Suprapubic skin (tissue), 4 donors: ENCODE results near the gene PPT1. TPM values are rescaled to one million over a fixed set of nuclear protein-coding genes. Genes with fewer than 3 reads are reported as not detected.

Source experiments
- DNase-seq, 2 donors: peaks; one replicate each; pipeline ENCODE4 v3.0.0-alpha.2; 2019; ENCODE audit warnings: low spot score in 2 of 2
- H3K27ac ChIP-seq: fragments of 200-600 bp; sonication (generic); one replicate; pipeline ENCODE4 v1.5.1; 2019
- H3K27me3 ChIP-seq: fragments of 200-600 bp; sonication (generic); one replicate; pipeline ENCODE4 v1.5.1; 2019
- H3K36me3 ChIP-seq: fragments of 200-600 bp; sonication (generic); one replicate; pipeline ENCODE4 v1.5.1; 2019
- H3K4me1 ChIP-seq: fragments of 200-600 bp; sonication (generic); one replicate; pipeline ENCODE4 v1.5.1; 2019
- H3K4me3 ChIP-seq: fragments of 200-600 bp; sonication (generic); one replicate; pipeline ENCODE4 v1.5.1; 2019; ENCODE audit warnings: mild to moderate bottlenecking
- H3K9me3 ChIP-seq: fragments of 200-600 bp; sonication (generic); one replicate; pipeline ENCODE4 v1.5.1; 2019
- EP300 ChIP-seq: sonication (generic); formaldehyde crosslinking; IDR thresholded peaks from one replicate; pipeline ENCODE4 v1.6.1; 2017; ENCODE audit warnings: antibody characterized with exemption
- POLR2A ChIP-seq, 2 donors: fragments of 450-650 bp; IDR thresholded peaks; one replicate each; pipeline ENCODE4 v1.6.1; 2017; ENCODE audit warnings: antibody characterized with exemption in 2 of 2, mild to moderate bottlenecking in 2 of 2, moderate library complexity in 2 of 2
- POLR2AphosphoS5 ChIP-seq, 3 donors: sonication (generic); formaldehyde crosslinking; IDR thresholded peaks; one replicate each; pipeline ENCODE4 v1.6.1; 2017; ENCODE audit warnings: antibody characterized with exemption in 3 of 3
- WGBS: methylation state at CpG from one replicate; pipeline ENCODE4 v1.1.5; 2018; 5-methylcytosine and 5-hydroxymethylcytosine counted together
- total RNA-seq, 4 donors: library from RNA; depleted of rRNA; stranded (reverse); fragments of >200 nt; gene quantifications; one replicate each; pipeline ENCODE4 v1.1.0, GENCODE V29; 2016
- TF ChIP-seq, protein P1 (sequence below), 2 donors: fragments of 200-600 bp in 1 of 2; fragments of 450-650 bp in 1 of 2; sonication (generic) in 1 of 2; IDR thresholded peaks; one replicate each; pipeline ENCODE4 v1.5.1; 2016 to 2019; ENCODE audit warnings: antibody characterized with exemption in 2 of 2, mild to moderate bottlenecking in 1 of 2, moderate library complexity in 1 of 2

Gene PPT1
- total RNA-seq, 4 donors from 2014 or later = 33.5 to 57.7 (median 42.6) TPM

DNA sequence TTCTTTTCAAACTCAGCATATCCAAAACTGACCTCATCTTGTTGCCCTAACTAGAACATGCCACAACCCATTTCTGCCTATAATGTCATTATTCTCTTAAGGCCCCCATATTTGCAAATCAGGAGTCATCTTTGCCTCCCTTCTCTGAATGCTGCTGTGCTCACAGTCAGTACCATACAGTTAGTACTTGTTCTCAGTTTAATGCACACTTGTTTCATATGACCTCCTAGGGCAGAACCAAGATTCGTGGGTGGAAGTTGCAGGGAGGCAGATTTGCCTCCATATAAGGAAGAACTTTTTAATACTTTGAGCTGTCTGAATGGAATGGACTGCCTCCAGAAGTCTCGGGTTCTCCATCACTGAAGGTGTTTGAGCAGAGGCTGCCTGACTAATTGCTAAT lies 47.3 kb downstream of the PPT1 start:
- no peak overlapping the region for H3K27ac ChIP-seq
- no peaks in the 10 kb centered on the region for H3K36me3 ChIP-seq
- no peak for DNase-seq
- no peaks in the 10 kb centered on the region for H3K27me3 ChIP-seq
- H3K9me3 ChIP-seq = no peaks in the 10 kb centered on the region
- WGBS = 56% methylated on average over 2 of the region's 2 CpGs
- TF ChIP-seq, protein P1, sequence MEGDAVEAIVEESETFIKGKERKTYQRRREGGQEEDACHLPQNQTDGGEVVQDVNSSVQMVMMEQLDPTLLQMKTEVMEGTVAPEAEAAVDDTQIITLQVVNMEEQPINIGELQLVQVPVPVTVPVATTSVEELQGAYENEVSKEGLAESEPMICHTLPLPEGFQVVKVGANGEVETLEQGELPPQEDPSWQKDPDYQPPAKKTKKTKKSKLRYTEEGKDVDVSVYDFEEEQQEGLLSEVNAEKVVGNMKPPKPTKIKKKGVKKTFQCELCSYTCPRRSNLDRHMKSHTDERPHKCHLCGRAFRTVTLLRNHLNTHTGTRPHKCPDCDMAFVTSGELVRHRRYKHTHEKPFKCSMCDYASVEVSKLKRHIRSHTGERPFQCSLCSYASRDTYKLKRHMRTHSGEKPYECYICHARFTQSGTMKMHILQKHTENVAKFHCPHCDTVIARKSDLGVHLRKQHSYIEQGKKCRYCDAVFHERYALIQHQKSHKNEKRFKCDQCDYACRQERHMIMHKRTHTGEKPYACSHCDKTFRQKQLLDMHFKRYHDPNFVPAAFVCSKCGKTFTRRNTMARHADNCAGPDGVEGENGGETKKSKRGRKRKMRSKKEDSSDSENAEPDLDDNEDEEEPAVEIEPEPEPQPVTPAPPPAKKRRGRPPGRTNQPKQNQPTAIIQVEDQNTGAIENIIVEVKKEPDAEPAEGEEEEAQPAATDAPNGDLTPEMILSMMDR (IDR thresholded peaks at IDR 0.05) = no peak
- TF ChIP-seq EP300 (no peak), POLR2A (IDR thresholded peaks at IDR 0.05) (no peak), POLR2AphosphoS5 (IDR thresholded peaks at IDR 0.05) (no peak)
- H3K4me3 ChIP-seq = no peak overlapping the region
- H3K4me1 ChIP-seq = peaks cover 44% of the 10 kb centered on the region

DNA sequence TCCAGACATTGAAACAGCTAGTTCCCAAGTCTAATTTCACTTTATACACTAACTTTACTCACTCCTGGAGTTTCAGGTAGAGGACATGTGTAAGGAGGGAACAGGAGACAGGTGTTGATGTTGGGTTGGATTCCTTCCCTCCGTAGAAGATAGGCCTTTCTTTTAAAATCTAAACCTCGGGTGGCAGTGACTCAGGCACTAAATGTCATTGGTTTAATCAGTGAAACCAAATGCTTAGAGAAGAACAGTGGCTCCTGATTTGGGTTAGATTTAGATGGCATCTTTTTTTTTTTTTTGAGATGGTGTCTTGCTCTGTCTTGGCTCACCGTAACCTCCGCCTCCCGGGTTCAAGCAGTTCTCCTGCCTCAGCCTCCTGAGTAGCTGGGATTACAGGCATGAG lies 49.3 kb downstream of the PPT1 start:
- no peak for DNase-seq
- 87% methylated on average over 5 of the region's 5 CpGs for WGBS
- Histone ChIP-seq H3K27ac (no peak overlapping the region), H3K36me3 (no peaks in the 10 kb centered on the region), H3K27me3 (no peaks in the 10 kb centered on the region), H3K4me3 (no peak overlapping the region), H3K4me1 (peaks cover 64% of the 10 kb centered on the region), H3K9me3 (no peaks in the 10 kb centered on the region)
- TF ChIP-seq, protein P1 (IDR thresholded peaks at IDR 0.05) = no peak
- TF ChIP-seq POLR2AphosphoS5 (IDR thresholded peaks at IDR 0.05) = no peak
- no peak for TF ChIP-seq POLR2A (IDR thresholded peaks at IDR 0.05)
- TF ChIP-seq EP300 = no peak

GRCh38 chr1:40047276-40047675 lies 49.8 kb downstream of the PPT1 start:
- no peak for DNase-seq
- Histone ChIP-seq H3K27ac (no peak overlapping the region), H3K4me1 (peaks cover 69% of the 10 kb centered on the region)

GRCh38 chr1:40045766-40046165 lies 51.3 kb downstream of the PPT1 start:
- 91% methylated on average over 3 of the region's 3 CpGs for WGBS
- Histone ChIP-seq H3K27ac (no peak overlapping the region), H3K36me3 (no peaks in the 10 kb centered on the region), H3K4me1 (peaks cover 78% of the 10 kb centered on the region), H3K27me3 (no peaks in the 10 kb centered on the region), H3K9me3 (no peaks in the 10 kb centered on the region), H3K4me3 (no peak overlapping the region)
- DNase-seq = no peak
- TF ChIP-seq, protein P1 (IDR thresholded peaks at IDR 0.05) = no peak
- TF ChIP-seq POLR2A (IDR thresholded peaks at IDR 0.05) = no peak
- no peak for TF ChIP-seq EP300
- TF ChIP-seq POLR2AphosphoS5 (IDR thresholded peaks at IDR 0.05) = no peak

More at GRCh38 chr1:40047276-40047675, 49.8 kb downstream of the PPT1 start:
- Histone ChIP-seq H3K4me3 (no peak overlapping the region), H3K9me3 (no peaks in the 10 kb centered on the region), H3K27me3 (no peaks in the 10 kb centered on the region), H3K36me3 (no peaks in the 10 kb centered on the region)
- TF ChIP-seq POLR2A (IDR thresholded peaks at IDR 0.05) = no peak
- no peak for TF ChIP-seq EP300
- no peak for TF ChIP-seq POLR2AphosphoS5 (IDR thresholded peaks at IDR 0.05)
- TF ChIP-seq, protein P1 (IDR thresholded peaks at IDR 0.05) = no peak
- WGBS = 39% methylated on average over 2 of the region's 2 CpGs

DNA sequence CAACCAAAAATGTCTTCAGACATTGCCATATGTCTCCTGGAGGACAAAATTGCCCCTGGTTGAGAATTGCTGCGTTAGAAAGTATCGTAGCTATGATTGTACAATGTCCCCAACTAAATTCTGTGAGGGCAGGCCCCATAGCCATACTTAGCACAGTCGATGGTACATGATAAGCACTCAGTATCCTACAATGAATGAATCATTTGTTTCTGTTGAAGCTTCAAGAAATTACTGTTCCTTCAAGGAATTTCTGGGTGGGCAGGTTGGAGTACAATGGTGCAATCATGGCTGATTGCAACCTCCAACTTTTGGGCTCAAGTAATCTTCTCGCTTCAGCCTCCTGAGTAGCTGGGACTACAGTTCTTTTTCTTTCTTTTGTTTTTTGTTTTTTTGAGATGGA lies 51.9 kb downstream of the PPT1 start:
- Histone ChIP-seq H3K27me3 (no peaks in the 10 kb centered on the region), H3K36me3 (no peaks in the 10 kb centered on the region), H3K4me1 (peaks cover 72% of the 10 kb centered on the region), H3K27ac (no peak overlapping the region), H3K4me3 (no peak overlapping the region), H3K9me3 (no peaks in the 10 kb centered on the region)
- no peak for DNase-seq
- WGBS = 90% methylated on average over 4 of the region's 4 CpGs
- no peak for TF ChIP-seq POLR2AphosphoS5 (IDR thresholded peaks at IDR 0.05)
- no peak for TF ChIP-seq POLR2A (IDR thresholded peaks at IDR 0.05)
- TF ChIP-seq EP300 = no peak
- TF ChIP-seq, protein P1 (IDR thresholded peaks at IDR 0.05) = no peak
